ENCODE results near the gene NRG3.

Gene NRG3

GRCh38 chr10:82075605-82076004 is 200.6 kb downstream of the NRG3 start:
- in situ Hi-C loops (cut with HindIII; ENCODE audit: low sequenced_read_pairs) = no loop called here

- in situ Hi-C loops (cut with HindIII; ENCODE audit: low sequenced_read_pairs) = no loop called here
Measured at GRCh38 chr10:82084496-82084895, 209.5 kb downstream of the NRG3 start.

- in situ Hi-C loops (cut with HindIII; ENCODE audit: low sequenced_read_pairs) = no loop called here
Measured at GRCh38 chr10:82084904-82085303, 209.9 kb downstream of the NRG3 start.

GRCh38 chr10:82089327-82089726 is 214.3 kb downstream of the NRG3 start:
- in situ Hi-C loops (cut with HindIII; ENCODE audit: low sequenced_read_pairs) = no loop called here

- in situ Hi-C loops (cut with HindIII; ENCODE audit: low sequenced_read_pairs) = no loop called here
Measured at GRCh38 chr10:82091413-82091812, 216.4 kb downstream of the NRG3 start.

- in situ Hi-C loops (cut with HindIII; ENCODE audit: low sequenced_read_pairs) = no loop called here
Measured at GRCh38 chr10:82092111-82092510, 217.1 kb downstream of the NRG3 start.

GRCh38 chr10:82124713-82125112 is 249.7 kb downstream of the NRG3 start:
- in situ Hi-C loops (cut with HindIII; ENCODE audit: low sequenced_read_pairs) = no loop called here

- in situ Hi-C loops (cut with HindIII; ENCODE audit: low sequenced_read_pairs) = no loop called here
Measured at GRCh38 chr10:82128527-82128926, 253.5 kb downstream of the NRG3 start.

GRCh38 chr10:82136103-82136502 is 261.1 kb downstream of the NRG3 start:
- in situ Hi-C loops (cut with HindIII; ENCODE audit: low sequenced_read_pairs) = no loop called here

- in situ Hi-C loops (cut with HindIII; ENCODE audit: low sequenced_read_pairs) = no loop called here
Measured at GRCh38 chr10:82144153-82144552, 269.2 kb downstream of the NRG3 start.

- in situ Hi-C loops (cut with HindIII; ENCODE audit: low sequenced_read_pairs) = no loop called here
Measured at GRCh38 chr10:82148764-82149163, 273.8 kb downstream of the NRG3 start.

- in situ Hi-C loops (cut with HindIII; ENCODE audit: low sequenced_read_pairs) = loop anchor here (5.0 kb wide), 1 partner anchor 88 kb away; no protein-coding TSS in a partner anchor
Measured at GRCh38 chr10:82149674-82150073, 274.7 kb downstream of the NRG3 start.

GRCh38 chr10:82150123-82150900 is 275.3 kb downstream of the NRG3 start:
- in situ Hi-C loops (cut with HindIII; ENCODE audit: low sequenced_read_pairs) = loop anchor here (5.0 kb wide), 1 partner anchor 87 kb away; no protein-coding TSS in a partner anchor

GRCh38 chr10:82160307-82160706 is 285.3 kb downstream of the NRG3 start:
- in situ Hi-C loops (cut with HindIII; ENCODE audit: low sequenced_read_pairs) = no loop called here

- in situ Hi-C loops (cut with HindIII; ENCODE audit: low sequenced_read_pairs) = no loop called here
Measured at GRCh38 chr10:82161264-82161663, 286.3 kb downstream of the NRG3 start.

GRCh38 chr10:82162549-82163195 is 287.7 kb downstream of the NRG3 start:
- in situ Hi-C loops (cut with HindIII; ENCODE audit: low sequenced_read_pairs) = no loop called here

GRCh38 chr10:82171899-82172298 is 296.9 kb downstream of the NRG3 start:
- in situ Hi-C loops (cut with HindIII; ENCODE audit: low sequenced_read_pairs) = no loop called here

GRCh38 chr10:82176587-82176986 is 301.6 kb downstream of the NRG3 start:
- in situ Hi-C loops (cut with HindIII; ENCODE audit: low sequenced_read_pairs) = no loop called here

GRCh38 chr10:82190432-82191260 is 315.7 kb downstream of the NRG3 start:
- in situ Hi-C loops (cut with HindIII; ENCODE audit: low sequenced_read_pairs) = no loop called here

- in situ Hi-C loops (cut with HindIII; ENCODE audit: low sequenced_read_pairs) = no loop called here
Measured at GRCh38 chr10:82191653-82192052, 316.7 kb downstream of the NRG3 start.

- in situ Hi-C loops (cut with HindIII; ENCODE audit: low sequenced_read_pairs) = no loop called here
Measured at GRCh38 chr10:82192665-82193064, 317.7 kb downstream of the NRG3 start.

Measured in endothelial cell of hepatic sinusoid (primary cell).